HG02571 (cell line): ENCODE measurements around the gene SDF4.

Source experiments
- ATAC-seq: cut with Tn5 transposase; IDR thresholded peaks from one replicate; pipeline ENCODE4 v1.9.1; 2021; ENCODE audit warnings: mild to moderate bottlenecking, moderate library complexity; ENCODE audit not compliant: unreplicated experiment

Gene SDF4

GRCh38 chr1:1215080-1215676 lies 16.6 kb downstream of the SDF4 start:
- no peak for ATAC-seq

GRCh38 chr1:1213345-1214265 lies 18.2 kb downstream of the SDF4 start, which contains the start of gene TNFRSF4:
Gene TNFRSF4 (minus strand): TSS chr1:1214153. CDS start chr1:1214127, 26 bp downstream.
- no peak for ATAC-seq

- no peak for ATAC-seq
Measured at GRCh38 chr1:1212780-1213344, 18.9 kb downstream of the SDF4 start.

GRCh38 chr1:1211541-1212441 lies 20.0 kb downstream of the SDF4 start:
- ATAC-seq: no peak

GRCh38 chr1:1210726-1211540 lies 20.9 kb downstream of the SDF4 start:
- ATAC-seq: no peak

GRCh38 chr1:1208713-1209433 lies 22.9 kb downstream of the SDF4 start:
- no peak for ATAC-seq

- no peak for ATAC-seq
Measured at GRCh38 chr1:1207571-1207892, 24.3 kb downstream of the SDF4 start.

- no peak for ATAC-seq
Measured at GRCh38 chr1:1206966-1207531, 24.8 kb downstream of the SDF4 start.

GRCh38 chr1:1206376-1206965 lies 25.3 kb downstream of the SDF4 start, which contains the start of gene TNFRSF18:
Gene TNFRSF18 (minus strand): TSS chr1:1206592. CDS start chr1:1206571, 21 bp downstream.
- no peak for ATAC-seq

GRCh38 chr1:1205769-1206375 lies 25.9 kb downstream of the SDF4 start:
- ATAC-seq: no peak

- no peak for ATAC-seq
Measured at GRCh38 chr1:1204998-1205768, 26.6 kb downstream of the SDF4 start.

- no peak for ATAC-seq
Measured at GRCh38 chr1:1204425-1204920, 27.3 kb downstream of the SDF4 start.

- no peak for ATAC-seq
Measured at GRCh38 chr1:1203561-1204424, 28.0 kb downstream of the SDF4 start.

- no peak for ATAC-seq
Measured at GRCh38 chr1:1202831-1203560, 28.8 kb downstream of the SDF4 start.

- no peak for ATAC-seq
Measured at GRCh38 chr1:1200876-1201810, 30.7 kb downstream of the SDF4 start.
